Activated CD8-positive, alpha-beta memory T cell treated with anti-CD3 and anti-CD28 coated beads, Interleukin-2, amount 50 U/mL, for 4 hours (primary cell): ENCODE data around the gene TPX2.

Experiments used
- DNase-seq: peaks from one replicate; pipeline ENCODE4 v3.0.0-alpha.2; 2020

TPX2 gene

DNA sequence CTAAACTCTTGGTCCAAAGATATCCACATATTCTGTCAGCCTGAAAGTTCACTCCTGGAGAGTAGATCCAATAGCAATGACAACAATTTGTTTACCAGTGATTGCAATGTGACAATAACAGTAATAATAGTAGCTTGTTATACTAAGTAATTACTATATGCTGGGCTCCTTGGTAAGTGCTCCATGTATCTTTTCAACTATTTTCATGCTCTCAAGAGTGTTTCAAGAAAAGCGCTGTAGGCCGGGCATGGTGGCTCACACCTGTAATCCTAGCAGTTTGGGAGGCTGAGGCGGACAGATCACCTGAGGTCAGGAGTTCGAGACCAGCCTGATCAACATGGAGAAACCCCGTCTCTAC, 31.9 kb upstream of the TPX2 start:
- no peak for DNase-seq

DNA sequence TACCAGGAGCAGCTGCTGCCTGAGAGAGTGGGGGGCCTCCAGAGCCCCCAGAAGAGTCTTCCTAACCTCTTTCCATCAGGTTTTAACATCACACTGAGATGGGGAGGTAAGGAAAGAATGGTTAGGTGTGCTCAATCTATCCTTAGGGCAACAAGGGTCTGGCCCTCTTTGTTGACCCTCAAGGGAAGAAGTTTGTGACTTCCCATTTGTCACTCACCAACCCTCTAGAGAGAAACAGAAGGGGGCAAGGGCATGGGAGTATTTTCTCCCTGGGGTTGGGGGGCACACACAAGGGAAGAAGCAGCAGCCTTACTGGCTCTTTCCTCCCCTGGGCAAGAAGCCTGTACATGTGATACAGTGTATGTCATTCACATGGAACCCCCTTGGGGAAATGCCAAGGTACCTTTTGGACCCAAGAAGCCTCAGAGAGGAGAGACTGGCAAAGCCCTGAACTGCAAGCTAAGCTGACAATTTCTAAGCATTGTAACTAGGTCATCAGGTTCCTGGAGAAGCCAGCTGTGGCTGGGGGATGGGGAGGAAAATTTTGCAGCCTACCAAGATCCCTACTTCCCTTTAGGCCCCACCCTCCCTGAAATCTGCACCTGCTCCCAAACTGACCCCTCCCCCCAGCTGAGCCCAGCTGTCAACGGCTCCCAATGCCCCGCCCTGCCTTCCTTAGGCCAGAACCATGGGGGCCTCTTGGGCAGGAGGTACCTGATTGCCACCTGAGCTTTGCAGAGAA, 30.9 kb upstream of the TPX2 start:
- DNase-seq, result no peak

GRCh38 chr20:31708736-31709534, 30.2 kb upstream of the TPX2 start:
- no peak for DNase-seq

DNA sequence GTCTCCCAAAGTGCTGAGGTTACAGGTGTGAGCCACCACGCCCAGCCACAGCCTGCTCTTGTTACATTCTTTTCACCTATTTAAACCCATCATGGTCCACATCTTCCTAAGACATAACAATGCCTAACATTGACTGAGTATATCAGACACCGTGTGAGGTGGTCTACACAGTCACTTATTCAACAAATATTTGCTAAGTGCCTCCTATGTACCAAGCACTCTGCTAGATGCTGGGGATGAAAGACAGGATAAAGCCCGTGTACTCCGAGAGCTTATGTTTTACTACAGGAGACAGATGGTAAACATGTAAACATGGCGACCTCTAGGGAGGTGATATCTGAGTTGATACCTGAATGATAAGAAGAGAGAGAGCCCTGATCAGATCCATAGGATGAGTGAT, 29.2 kb upstream of the TPX2 start:
- no peak for DNase-seq

DNA sequence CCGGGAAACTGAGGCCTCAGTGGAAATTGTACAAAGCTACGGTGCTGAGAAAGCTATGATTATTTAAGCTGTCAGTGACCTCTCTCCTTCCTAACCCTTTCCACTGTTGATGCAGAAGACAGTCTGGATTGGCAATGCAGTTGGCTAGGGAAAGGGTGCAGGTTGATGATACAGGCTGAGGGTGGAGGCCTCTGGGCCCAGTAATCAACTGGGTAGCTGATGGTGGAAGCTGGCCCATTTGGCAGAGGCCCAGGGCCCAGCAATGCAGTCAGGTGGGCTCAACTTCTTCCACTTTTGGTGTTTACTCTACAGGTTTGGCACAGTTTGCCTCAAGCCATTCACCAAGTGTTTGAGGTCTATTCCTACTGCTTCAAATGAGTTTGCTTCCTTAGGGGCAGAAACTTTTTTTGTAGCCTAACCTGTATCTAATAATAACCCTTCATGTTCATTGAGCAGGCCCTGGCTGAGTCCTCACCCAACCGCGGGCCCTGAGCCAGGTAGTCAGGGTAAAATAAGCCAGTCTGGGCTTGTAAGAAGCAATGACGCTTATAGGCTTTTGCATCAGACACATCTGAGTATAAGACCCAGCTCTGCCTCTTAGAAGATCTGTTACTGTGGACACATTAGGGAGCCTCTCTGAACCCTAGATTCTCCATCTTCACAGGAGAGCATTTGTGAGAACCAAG, 28.5 kb upstream of the TPX2 start:
- no peak for DNase-seq

DNA sequence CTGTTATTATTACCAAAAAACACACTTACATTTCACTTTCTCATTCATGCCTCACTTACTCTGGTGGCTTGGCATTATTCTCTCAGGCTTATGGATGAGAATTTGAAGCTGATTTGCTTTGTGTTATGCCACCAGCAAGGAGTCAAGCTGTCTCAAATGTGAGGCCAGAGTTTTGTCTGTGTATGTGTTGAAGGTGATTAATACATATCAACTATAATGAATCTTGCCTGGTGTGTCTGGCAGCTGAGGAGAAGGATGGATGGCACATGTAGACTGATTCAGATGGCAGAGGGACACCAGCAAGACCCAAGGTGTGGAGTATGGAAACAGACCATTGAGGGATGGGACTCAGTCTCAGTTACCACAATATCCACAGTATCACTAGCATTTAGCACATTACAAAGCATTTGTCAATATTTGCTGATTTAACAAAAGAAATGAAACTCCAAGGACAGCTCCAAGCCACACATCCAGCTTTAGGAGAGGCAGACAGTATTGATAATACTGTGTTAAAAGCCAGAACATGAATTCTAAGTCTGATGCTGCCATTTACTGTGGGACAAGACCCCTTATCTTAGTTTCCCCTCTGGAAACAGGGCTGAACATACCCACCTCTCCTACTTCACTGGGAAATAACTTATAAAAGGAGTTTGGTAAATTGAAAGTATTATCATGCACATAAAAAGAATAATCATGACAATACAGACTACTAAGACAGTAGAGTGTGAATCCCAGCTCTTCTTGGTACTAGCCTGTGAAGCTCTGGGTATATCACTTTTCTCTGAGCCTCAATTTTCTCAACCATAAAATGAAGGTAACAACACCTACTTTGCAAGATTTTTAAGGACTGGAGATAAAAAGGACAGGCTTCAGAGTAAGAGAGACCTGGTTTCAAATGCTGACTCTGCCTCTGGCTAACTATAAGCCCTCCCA, 27.6 kb upstream of the TPX2 start:
- no peak for DNase-seq

DNA sequence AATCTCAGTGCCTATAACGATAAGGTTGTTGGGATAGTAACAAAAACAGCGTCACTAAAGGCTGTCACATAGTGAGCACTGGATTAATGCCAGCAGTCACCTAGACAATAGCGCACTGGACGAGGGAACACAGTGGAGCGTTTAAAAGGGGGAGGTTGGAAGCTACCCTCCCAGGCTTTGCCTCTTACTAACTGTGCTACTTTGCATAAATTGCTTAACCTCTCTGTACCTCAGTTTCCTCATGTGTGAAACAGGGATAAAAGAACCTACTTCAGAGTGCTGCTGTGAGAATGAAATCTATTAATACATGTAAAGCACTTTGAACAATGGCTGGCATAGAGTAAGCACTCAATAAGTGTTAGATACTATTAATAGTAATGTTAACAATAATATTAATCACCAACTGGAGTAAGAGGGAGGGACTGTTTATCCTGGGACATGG, 27.0 kb upstream of the TPX2 start:
- no peak for DNase-seq

GRCh38 chr20:31712564-31713311, 26.4 kb upstream of the TPX2 start:
- no peak for DNase-seq

GRCh38 chr20:31713312-31714273, 25.5 kb upstream of the TPX2 start:
- no peak for DNase-seq

- no peak for DNase-seq
Observed at GRCh38 chr20:31715766-31716165, 23.3 kb upstream of the TPX2 start.

DNA sequence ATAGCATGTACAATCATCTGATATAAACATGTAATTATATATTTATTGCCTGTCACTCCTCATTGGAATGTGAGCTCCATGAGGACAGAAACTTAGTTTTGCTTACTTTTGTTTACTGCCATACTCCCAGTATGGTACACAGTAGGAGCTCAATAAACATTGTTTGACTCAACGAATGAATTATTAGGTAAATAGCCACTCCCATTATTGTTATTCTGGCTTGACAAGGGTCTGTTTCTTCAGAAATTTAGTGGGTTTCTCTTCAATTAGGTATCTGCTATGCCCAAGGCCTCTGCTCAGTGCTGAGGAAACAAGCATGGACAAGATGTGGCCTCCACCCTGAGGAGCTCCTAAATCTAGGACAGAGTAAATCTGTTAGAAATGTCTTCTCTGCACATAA, 22.7 kb upstream of the TPX2 start:
- no peak for DNase-seq

DNA sequence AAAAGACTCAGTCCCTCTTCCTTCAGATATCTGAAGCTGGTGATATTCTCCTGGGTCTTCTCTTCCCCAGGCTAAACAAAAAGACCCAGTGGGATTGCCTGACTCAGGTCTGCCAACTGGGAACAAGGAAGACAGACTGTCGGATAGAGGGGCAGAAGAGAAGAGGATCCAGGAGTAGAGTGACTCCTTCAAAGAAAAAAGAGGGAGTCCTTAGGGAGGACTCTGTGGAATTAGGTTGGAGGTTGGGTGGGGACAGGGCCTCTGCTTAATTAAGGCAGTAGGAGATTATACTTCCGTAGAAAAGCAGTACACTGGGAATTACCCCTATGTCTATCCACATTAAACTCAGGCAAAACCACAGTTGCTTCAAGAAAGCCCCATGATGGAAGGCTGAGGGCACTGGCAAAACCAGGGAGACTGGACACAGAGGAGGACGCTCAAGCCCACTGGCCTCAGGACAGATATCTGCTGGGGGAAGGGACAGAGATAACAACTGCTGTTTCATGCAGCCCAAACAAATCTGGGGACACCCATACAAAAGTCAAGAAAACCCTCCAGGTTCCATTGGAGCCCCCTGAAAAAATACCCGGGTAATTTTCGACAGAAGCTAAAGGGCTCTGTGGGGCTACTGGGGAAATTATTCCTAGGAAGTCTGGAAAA, 22.1 kb upstream of the TPX2 start:
- no peak for DNase-seq

DNA sequence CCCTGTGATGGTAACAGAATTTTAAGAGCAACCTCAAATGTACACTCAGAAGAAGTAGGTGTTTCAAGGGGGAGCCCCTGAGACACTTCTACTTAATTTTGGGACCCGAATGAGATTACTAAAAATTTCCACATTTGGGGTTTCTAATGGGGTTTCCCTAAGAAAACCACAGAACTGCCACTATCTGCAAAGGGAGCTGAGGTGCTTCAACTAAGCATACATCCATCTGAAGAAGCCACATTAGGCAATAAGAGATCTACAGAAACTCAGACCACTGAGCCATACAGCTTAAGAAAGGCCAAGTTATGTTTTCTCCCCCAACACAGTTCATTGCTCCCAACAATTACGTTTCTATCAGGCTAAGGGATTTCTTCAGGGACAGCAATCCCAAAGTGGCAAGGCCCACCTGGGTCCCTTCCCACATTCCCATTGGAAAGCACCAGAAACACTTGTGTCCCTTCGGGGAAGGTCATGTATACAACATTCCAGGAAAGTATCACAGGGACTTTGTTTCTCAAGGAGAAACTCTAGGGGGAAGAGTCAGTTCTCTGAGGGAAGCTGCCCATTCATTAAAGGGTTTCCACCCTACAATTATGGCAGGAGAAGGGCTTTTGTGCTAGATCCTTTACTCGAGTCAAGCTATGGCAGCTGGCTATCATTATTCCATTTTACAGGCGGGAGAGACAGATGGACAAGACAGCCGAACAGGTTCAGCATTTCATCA, 21.4 kb upstream of the TPX2 start:
- no peak for DNase-seq

GRCh38 chr20:31718952-31719643, 20.0 kb upstream of the TPX2 start:
- DNase-seq, result no peak

- DNase-seq, result no peak
Observed at GRCh38 chr20:31719644-31720485, 19.2 kb upstream of the TPX2 start.

GRCh38 chr20:31720486-31721407, 18.3 kb upstream of the TPX2 start:
- DNase-seq, result peak; percentile 33
